Measurements from ENCODE around the gene SCUBE3. TPM values are rescaled to one million over a fixed set of nuclear protein-coding genes. Genes with fewer than 3 reads are reported as not detected.

Gene SCUBE3
- total and polyA plus RNA-seq, 4 experiments from 2014 or later = 0.03 to 0.08 TPM; not detected in 2

- no peak for DNase-seq
- ChIA-PET POLR2A (ENCODE audit: partially characterized antibody) (no interaction called here), CTCF (ENCODE audit: partially characterized antibody) (interaction anchor here (1.2 kb wide), 1 partner anchor 10 kb away, joined by 5 read pairs; no protein-coding TSS in a partner anchor)
- Mint-ChIP-seq H3K27ac (no peak overlapping the region), H3K27me3 (peaks cover 20 to 29% of the 10 kb centered on the region in 2 donors), H3K36me3 (no peaks in the 10 kb centered on the region), H3K4me3 (no peak overlapping the region), H3K4me1 (peaks cover 0 to 6% (median 3%) of the 10 kb centered on the region in 4 donors), H3K9me3 (peaks cover 0 to 6% (median under 1%) of the 10 kb centered on the region in 8 donors)
- Histone ChIP-seq H3K27ac (ENCODE audit: low read depth, low read length) (no peak overlapping the region), H3K27me3 (ENCODE audit: insufficient read depth, low read length) (peaks cover 10% of the 10 kb centered on the region), H3K4me3 (ENCODE audit: low read length in 2 of 2) (no peak overlapping the region), H3K4me1 (ENCODE audit: insufficient read depth, low read length) (no peaks in the 10 kb centered on the region), H3K9me3 (ENCODE audit: control insufficient read depth in 1 of 2, low read length in 2 of 2) (no peaks in the 10 kb centered on the region), H3K36me3 (ENCODE audit: insufficient read depth, low read length) (no peaks in the 10 kb centered on the region)
- intact Hi-C loops (cut with micrococcal nuclease) = no loop called here
Measured at GRCh38 chr6:35197196-35197595, 16.6 kb upstream of the SCUBE3 start.

- intact Hi-C loops (cut with micrococcal nuclease) = no loop called here
- H3K4me3 ChIP-seq (ENCODE audit: low read length in 2 of 2) = no peak overlapping the region
- H3K9me3 ChIP-seq (ENCODE audit: control insufficient read depth in 1 of 2, low read length in 2 of 2) = no peaks in the 10 kb centered on the region
- no peak overlapping the region for H3K27ac ChIP-seq (ENCODE audit: low read depth, low read length)
- H3K36me3 ChIP-seq (ENCODE audit: insufficient read depth, low read length) = no peaks in the 10 kb centered on the region
- no peak overlapping the region for H3K27ac Mint-ChIP-seq
- H3K4me1 Mint-ChIP-seq = no peaks in the 10 kb centered on the region
- POLR2A ChIA-PET (ENCODE audit: partially characterized antibody) = no interaction called here
- H3K9me3 Mint-ChIP-seq = peaks cover 0 to 6% (median under 1%) of the 10 kb centered on the region in 8 donors
- CTCF ChIA-PET (ENCODE audit: partially characterized antibody) = interaction anchor here (2.0 kb wide), 1 partner anchor 41 kb away, joined by 5 read pairs; no protein-coding TSS in a partner anchor
- no peaks in the 10 kb centered on the region for H3K4me1 ChIP-seq (ENCODE audit: insufficient read depth, low read length)
- no peaks in the 10 kb centered on the region for H3K36me3 Mint-ChIP-seq
- H3K27me3 Mint-ChIP-seq = peaks cover 30 to 49% of the 10 kb centered on the region in 2 donors
- no peak overlapping the region for H3K4me3 Mint-ChIP-seq
- H3K27me3 ChIP-seq (ENCODE audit: insufficient read depth, low read length) = peaks cover 16% of the 10 kb centered on the region
- no peak for DNase-seq
Measured at GRCh38 chr6:35199866-35200265, 13.9 kb upstream of the SCUBE3 start.

- Mint-ChIP-seq H3K27me3 (peaks cover 32 to 54% of the 10 kb centered on the region in 2 donors), H3K4me3 (no peak overlapping the region), H3K27ac (no peak overlapping the region), H3K36me3 (no peaks in the 10 kb centered on the region), H3K9me3 (peaks cover 0 to 6% (median under 1%) of the 10 kb centered on the region in 8 donors), H3K4me1 (peaks cover 0 to 2% (median 0%) of the 10 kb centered on the region in 4 donors)
- no peak overlapping the region for H3K4me3 ChIP-seq (ENCODE audit: low read length in 2 of 2)
- no peaks in the 10 kb centered on the region for H3K4me1 ChIP-seq (ENCODE audit: insufficient read depth, low read length)
- H3K9me3 ChIP-seq (ENCODE audit: control insufficient read depth in 1 of 2, low read length in 2 of 2) = no peaks in the 10 kb centered on the region
- POLR2A ChIA-PET (ENCODE audit: partially characterized antibody) = no interaction called here
- CTCF ChIA-PET (ENCODE audit: partially characterized antibody) = interaction anchor here (0.8 to 1.1 kb wide), 2 partner anchors 54 to 215 kb away, joined by 3 read pairs; no protein-coding TSS in a partner anchor
- H3K27ac ChIP-seq (ENCODE audit: low read depth, low read length) = no peak overlapping the region
- DNase-seq = no peak
- no peaks in the 10 kb centered on the region for H3K36me3 ChIP-seq (ENCODE audit: insufficient read depth, low read length)
- H3K27me3 ChIP-seq (ENCODE audit: insufficient read depth, low read length) = peaks cover 19% of the 10 kb centered on the region
- intact Hi-C loops (cut with micrococcal nuclease) = no loop called here
Measured at GRCh38 chr6:35202066-35202546, 11.7 kb upstream of the SCUBE3 start.

GRCh38 chr6:35203152-35203670 lies 10.5 kb upstream of the SCUBE3 start:
- CTCF ChIA-PET (ENCODE audit: partially characterized antibody) = interaction anchor here (0.8 to 1.4 kb wide), 2 partner anchors 55 to 743 kb away, joined by 3 read pairs; no protein-coding TSS in a partner anchor
- Mint-ChIP-seq H3K9me3 (peaks cover 0 to 2% (median 0%) of the 10 kb centered on the region in 8 donors), H3K27me3 (peaks cover 34 to 60% of the 10 kb centered on the region in 2 donors), H3K4me3 (no peak overlapping the region), H3K4me1 (peaks cover 0 to 2% (median 0%) of the 10 kb centered on the region in 4 donors), H3K36me3 (no peaks in the 10 kb centered on the region), H3K27ac (no peak overlapping the region)
- intact Hi-C loops (cut with micrococcal nuclease) = no loop called here
- H3K9me3 ChIP-seq (ENCODE audit: control insufficient read depth in 1 of 2, low read length in 2 of 2) = no peaks in the 10 kb centered on the region
- no peak overlapping the region for H3K4me3 ChIP-seq (ENCODE audit: low read length in 2 of 2)
- H3K4me1 ChIP-seq (ENCODE audit: insufficient read depth, low read length) = no peaks in the 10 kb centered on the region
- POLR2A ChIA-PET (ENCODE audit: partially characterized antibody) = no interaction called here
- no peak for DNase-seq
- no peaks in the 10 kb centered on the region for H3K36me3 ChIP-seq (ENCODE audit: insufficient read depth, low read length)
- H3K27ac ChIP-seq (ENCODE audit: low read depth, low read length) = no peak overlapping the region
- peaks cover 22% of the 10 kb centered on the region for H3K27me3 ChIP-seq (ENCODE audit: insufficient read depth, low read length)

GRCh38 chr6:35203680-35204079 lies 10.1 kb upstream of the SCUBE3 start:
- no peak overlapping the region for H3K27ac Mint-ChIP-seq
- no peaks in the 10 kb centered on the region for H3K36me3 Mint-ChIP-seq
- H3K4me1 ChIP-seq (ENCODE audit: insufficient read depth, low read length) = no peaks in the 10 kb centered on the region
- H3K27me3 Mint-ChIP-seq = peaks cover 38 to 64% of the 10 kb centered on the region in 2 donors
- DNase-seq = no peak
- peaks cover 0 to 2% (median 0%) of the 10 kb centered on the region in 4 donors for H3K4me1 Mint-ChIP-seq
- H3K4me3 Mint-ChIP-seq = no peak overlapping the region
- intact Hi-C loops (cut with micrococcal nuclease) = no loop called here
- peaks cover 22% of the 10 kb centered on the region for H3K27me3 ChIP-seq (ENCODE audit: insufficient read depth, low read length)
- no peaks in the 10 kb centered on the region for H3K36me3 ChIP-seq (ENCODE audit: insufficient read depth, low read length)
- no peak overlapping the region for H3K4me3 ChIP-seq (ENCODE audit: low read length in 2 of 2)
- CTCF ChIA-PET (ENCODE audit: partially characterized antibody) = interaction anchor here (0.7 to 1.4 kb wide), 4 partner anchors 25 to 744 kb away, joined by 3 to 7 read pairs (median 3); no protein-coding TSS in a partner anchor
- H3K9me3 Mint-ChIP-seq = no peaks in the 10 kb centered on the region
- POLR2A ChIA-PET (ENCODE audit: partially characterized antibody) = no interaction called here
- H3K9me3 ChIP-seq (ENCODE audit: control insufficient read depth in 1 of 2, low read length in 2 of 2) = no peaks in the 10 kb centered on the region
- no peak overlapping the region for H3K27ac ChIP-seq (ENCODE audit: low read depth, low read length)

GRCh38 chr6:35206346-35206745 lies 7.4 kb upstream of the SCUBE3 start:
- H3K9me3 ChIP-seq (ENCODE audit: control insufficient read depth in 1 of 2, low read length in 2 of 2) = no peaks in the 10 kb centered on the region
- no peaks in the 10 kb centered on the region for H3K4me1 ChIP-seq (ENCODE audit: insufficient read depth, low read length)
- no peak overlapping the region for H3K4me3 ChIP-seq (ENCODE audit: low read length in 2 of 2)
- no peak overlapping the region for H3K4me3 Mint-ChIP-seq
- H3K36me3 ChIP-seq (ENCODE audit: insufficient read depth, low read length) = no peaks in the 10 kb centered on the region
- ChIA-PET POLR2A (ENCODE audit: partially characterized antibody) (interaction anchor here (0.6 kb wide), 1 partner anchor 8 kb away, joined by 3 read pairs; the partner anchor contains the start of gene SCUBE3), CTCF (ENCODE audit: partially characterized antibody) (interaction anchor here (0.9 to 2.4 kb wide), 13 partner anchors 9 to 1010 kb away, joined by 3 to 10 read pairs (median 7); no protein-coding TSS in a partner anchor)
- no peaks in the 10 kb centered on the region for H3K36me3 Mint-ChIP-seq
- no peak overlapping the region for H3K27ac Mint-ChIP-seq
- no peaks in the 10 kb centered on the region for H3K9me3 Mint-ChIP-seq
- DNase-seq = no peak
- intact Hi-C loops (cut with micrococcal nuclease) = no loop called here
- H3K27me3 Mint-ChIP-seq = peaks cover 35 to 56% of the 10 kb centered on the region in 2 donors
- peaks cover 0 to 2% (median 0%) of the 10 kb centered on the region in 4 donors for H3K4me1 Mint-ChIP-seq
- H3K27me3 ChIP-seq (ENCODE audit: insufficient read depth, low read length) = peaks cover 12% of the 10 kb centered on the region
- no peak overlapping the region for H3K27ac ChIP-seq (ENCODE audit: low read depth, low read length)

GRCh38 chr6:35208419-35208818 lies 5.3 kb upstream of the SCUBE3 start:
- H3K36me3 ChIP-seq (ENCODE audit: insufficient read depth, low read length) = no peaks in the 10 kb centered on the region
- no peak overlapping the region for H3K4me3 Mint-ChIP-seq
- DNase-seq = no peak
- intact Hi-C loops (cut with micrococcal nuclease) = no loop called here
- H3K4me1 Mint-ChIP-seq = peaks cover 5 to 8% (median 6%) of the 10 kb centered on the region in 4 donors
- CTCF ChIA-PET (ENCODE audit: partially characterized antibody) = interaction anchor here (1.1 to 1.8 kb wide), 8 partner anchors 11 to 222 kb away, joined by 3 to 8 read pairs (median 4); no protein-coding TSS in a partner anchor
- no peaks in the 10 kb centered on the region for H3K36me3 Mint-ChIP-seq
- peaks cover 45 to 64% of the 10 kb centered on the region in 2 donors for H3K27me3 Mint-ChIP-seq
- POLR2A ChIA-PET (ENCODE audit: partially characterized antibody) = no interaction called here
- no peak overlapping the region for H3K27ac ChIP-seq (ENCODE audit: low read depth, low read length)
- H3K27ac Mint-ChIP-seq = no peak overlapping the region
- H3K27me3 ChIP-seq (ENCODE audit: insufficient read depth, low read length) = peaks cover 26% of the 10 kb centered on the region
- no peaks in the 10 kb centered on the region for H3K9me3 ChIP-seq (ENCODE audit: control insufficient read depth in 1 of 2, low read length in 2 of 2)
- peaks cover 3% of the 10 kb centered on the region for H3K4me1 ChIP-seq (ENCODE audit: insufficient read depth, low read length)
- H3K4me3 ChIP-seq (ENCODE audit: low read length in 2 of 2) = no peak overlapping the region
- H3K9me3 Mint-ChIP-seq = no peaks in the 10 kb centered on the region
